Heart left ventricle (tissue), 16 donors: Measurements from ENCODE around the gene CYSRT1. TPM values are rescaled to one million over a fixed set of nuclear protein-coding genes. Genes with fewer than 3 reads are reported as not detected.

Experiments used
- ATAC-seq, 4 donors: fragments of 200-7000 bp; cut with Tn5 transposase; one replicate each; pipeline ENCODE4 v1.9.1; 2020 to 2022; ENCODE audit warnings: moderate library complexity in 4 of 4, mild to moderate bottlenecking in 3 of 4, moderate number of reproducible peaks in 1 of 4
- DNase-seq, 5 donors: peaks; one replicate each; pipeline ENCODE4 v3.0.0-alpha.2; 2020
- H3K27ac ChIP-seq, 12 donors: fragments of 200-600 bp; sonication (generic) in 4 of 12; one replicate each; pipeline versions ENCODE4 v1.5.0 to v1.8.0; 2016 to 2022; ENCODE audit warnings: mild to moderate bottlenecking in 2 of 12
- H3K27me3 ChIP-seq, 9 donors: fragments of 200-600 bp; sonication (generic) in 2 of 9; one replicate each; pipeline versions ENCODE4 v1.5.1 to v1.8.0; 2016 to 2022; ENCODE audit warnings: mild to moderate bottlenecking in 3 of 9
- H3K36me3 ChIP-seq, 9 donors: fragments of 200-600 bp; sonication (generic) in 2 of 9; one replicate each; pipeline versions ENCODE4 v1.5.0 to v1.8.0; 2018 to 2022; ENCODE audit warnings: mild to moderate bottlenecking in 2 of 9
- H3K4me1 ChIP-seq, 12 donors: fragments of 200-600 bp; sonication (generic) in 4 of 12; one replicate each; pipeline versions ENCODE4 v1.5.0 to v1.8.0; 2016 to 2022; ENCODE audit warnings: mild to moderate bottlenecking in 3 of 12
- H3K4me3 ChIP-seq, 12 donors: fragments of 200-600 bp; sonication (generic) in 4 of 12; one replicate each; pipeline versions ENCODE4 v1.5.0 to v1.8.0; 2017 to 2022; ENCODE audit warnings: mild to moderate bottlenecking in 9 of 12, moderate library complexity in 4 of 12
- H3K9me3 ChIP-seq, 12 donors: fragments of 200-600 bp; sonication (generic) in 4 of 12; one replicate each; pipeline versions ENCODE4 v1.5.0 to v1.8.0; 2016 to 2022; ENCODE audit warnings: mild to moderate bottlenecking in 1 of 12
- POLR2A ChIP-seq, 2 donors: fragments of 450-650 bp; IDR thresholded peaks; one replicate each; pipeline ENCODE4 v1.6.1; 2017; ENCODE audit warnings: antibody characterized with exemption in 2 of 2, mild to moderate bottlenecking in 2 of 2, moderate library complexity in 2 of 2
- WGBS, 4 donors: extraction: QIAGEN DNeasy Blood & Tissue Kit in 2 of 4; methylation state at CpG; one replicate each; pipeline versions ENCODE4 v1.1.5 to v1.1.7; 2013 to 2018; 5-methylcytosine and 5-hydroxymethylcytosine counted together
- intact Hi-C, 10 donors: fragments of 100-400 bp; cut with DNase I; formaldehyde crosslinking; loops; one replicate each; pipeline versions ENCODE4 v1.11.1 to v1.14.2; 2022
- polyA plus RNA-seq, 2 donors: library from polyadenylated mRNA; stranded (reverse); fragments of 200-250 nt; gene quantifications; one replicate each; pipeline ENCODE4 v1.2.3, GENCODE V29; 2013
- total RNA-seq, 9 donors: library from RNA; depleted of rRNA in 2 of 9; stranded (reverse); fragments of >200 nt in 2 of 9; fragmentation: NEBNext Ultra II Directional in 3 of 9; extraction: Animal tissue kit (Norgen Biotek cat#: 25700) in 3 of 9; gene quantifications; one replicate each; pipeline versions ENCODE4 v1.1.0 to v1.2.4, GENCODE V29; 2016 to 2023
- TF ChIP-seq, protein P1 (sequence below), 12 donors: fragments of 200-600 bp; sonication (generic) in 4 of 12; IDR thresholded peaks; one replicate each; pipeline versions ENCODE4 v1.5.0 to v1.8.0; 2018 to 2022; ENCODE audit warnings: antibody characterized with exemption in 12 of 12, mild to moderate bottlenecking in 5 of 12
- donor health status: ischemic (EF 13 %, LVEDD 7.1; RV severe dilation, severe dysfunction).
- donor health status: healthy with polysubstance abuse.
- donor health status: DM: no; HTN: yes; CAD: no.
- donor health status: DM: no; HTN: no; CAD: no.
- donor health status: ischemic (EF 25% LVEDD 6.9; RV normal size, moderate dysfunction).
- donor health status: ischemic (EF 25% LVEDD 5.7; RV mildly dilated, moderate dysfunction).
- donor health status: healthy.
- donor health status: DM: yes; HTN: yes; CAD: no.
- donor health status: ischemic (EF 35%, LVEDD 5.7; RV mildly dilated, moderate dysfunction).
- donor health status: nonischemic (EF 11% LVEDD 7.7; RV severe dilation, severe dysfunction).
- donor health status: DM: yes; HTN: yes; CAD: no.
- donor health status: PGD.
- donor health status: ischemic (EF 29% LVEDD 5.4; RV normal size, mild dysfunction).
- donor health status: nonischemic (EF 23%, LVEDD 6.1; RV moderate dilation, normal function).

Gene CYSRT1
- total and polyA plus RNA-seq, 11 donors = 0.14 to 0.61 (median 0.27) TPM; not detected in 3

DNA sequence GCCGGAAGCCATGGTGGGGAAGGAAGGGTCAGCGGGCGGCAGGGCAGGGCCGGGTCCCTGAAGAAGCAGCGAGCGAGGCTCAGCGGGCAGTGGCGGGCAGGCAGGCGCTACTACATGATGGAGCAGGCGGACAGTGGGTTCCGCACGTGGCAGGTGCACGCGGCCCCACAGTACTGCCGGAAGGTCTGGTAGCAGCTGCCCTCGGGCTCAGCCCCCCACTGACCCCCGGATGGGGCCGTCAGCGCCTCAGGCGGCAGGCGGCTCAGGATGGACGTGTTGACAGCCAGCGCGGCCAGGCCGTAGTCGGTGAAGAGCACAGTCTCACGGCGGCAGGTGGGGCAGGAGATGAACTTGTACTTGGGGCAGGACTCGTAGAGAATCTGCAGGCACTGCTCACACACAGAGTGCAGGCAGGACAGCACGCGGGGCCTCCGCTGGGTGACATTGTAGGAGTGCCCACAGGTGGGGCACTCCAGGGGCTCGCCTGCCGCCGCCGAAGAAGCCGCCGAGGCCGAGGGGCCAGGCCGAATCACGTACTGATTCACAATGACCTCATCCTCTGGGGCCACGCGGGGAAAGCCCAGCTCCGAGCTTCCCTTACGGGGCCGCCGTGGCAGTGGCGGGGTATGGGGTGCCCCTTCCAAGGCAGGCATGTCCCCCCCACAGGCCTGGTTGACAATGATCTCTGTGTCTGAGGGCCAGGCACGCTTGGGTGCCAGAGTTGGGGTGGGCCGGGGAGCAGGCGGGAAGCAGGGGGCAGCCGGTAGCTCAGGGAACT lies 4.5 kb upstream of the CYSRT1 start:
- WGBS, 4 donors = 66 to 81% (median 77%) methylated on average over 21 to 52 of the region's 52 CpGs
- intact Hi-C loops = loop anchor here in 3 of 10 donors (5.0 to 10.0 kb wide), 2 partner anchors 33 to 436 kb away; partner anchors contain the start of genes ANAPC2 (in 2 of the 3) and SSNA1 (in 2 of the 3)
- Histone ChIP-seq H3K27ac (peak overlapping the region in 2 of 12 donors; percentile 43 to 85), H3K4me1 (peaks cover 2 to 55% (median 38%) of the 10 kb centered on the region in 12 donors), H3K9me3 (no peaks in the 10 kb centered on the region), H3K4me3 (no peak overlapping the region), H3K36me3 (peaks cover 0 to 8% (median 0%) of the 10 kb centered on the region in 9 donors), H3K27me3 (peaks cover 0 to 4% (median 0%) of the 10 kb centered on the region in 9 donors)
- no peak for ATAC-seq
- no peak for DNase-seq
- TF ChIP-seq, protein P1, sequence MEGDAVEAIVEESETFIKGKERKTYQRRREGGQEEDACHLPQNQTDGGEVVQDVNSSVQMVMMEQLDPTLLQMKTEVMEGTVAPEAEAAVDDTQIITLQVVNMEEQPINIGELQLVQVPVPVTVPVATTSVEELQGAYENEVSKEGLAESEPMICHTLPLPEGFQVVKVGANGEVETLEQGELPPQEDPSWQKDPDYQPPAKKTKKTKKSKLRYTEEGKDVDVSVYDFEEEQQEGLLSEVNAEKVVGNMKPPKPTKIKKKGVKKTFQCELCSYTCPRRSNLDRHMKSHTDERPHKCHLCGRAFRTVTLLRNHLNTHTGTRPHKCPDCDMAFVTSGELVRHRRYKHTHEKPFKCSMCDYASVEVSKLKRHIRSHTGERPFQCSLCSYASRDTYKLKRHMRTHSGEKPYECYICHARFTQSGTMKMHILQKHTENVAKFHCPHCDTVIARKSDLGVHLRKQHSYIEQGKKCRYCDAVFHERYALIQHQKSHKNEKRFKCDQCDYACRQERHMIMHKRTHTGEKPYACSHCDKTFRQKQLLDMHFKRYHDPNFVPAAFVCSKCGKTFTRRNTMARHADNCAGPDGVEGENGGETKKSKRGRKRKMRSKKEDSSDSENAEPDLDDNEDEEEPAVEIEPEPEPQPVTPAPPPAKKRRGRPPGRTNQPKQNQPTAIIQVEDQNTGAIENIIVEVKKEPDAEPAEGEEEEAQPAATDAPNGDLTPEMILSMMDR (IDR thresholded peaks at IDR 0.05) = no peak
- no peak for TF ChIP-seq POLR2A (IDR thresholded peaks at IDR 0.05)

DNA sequence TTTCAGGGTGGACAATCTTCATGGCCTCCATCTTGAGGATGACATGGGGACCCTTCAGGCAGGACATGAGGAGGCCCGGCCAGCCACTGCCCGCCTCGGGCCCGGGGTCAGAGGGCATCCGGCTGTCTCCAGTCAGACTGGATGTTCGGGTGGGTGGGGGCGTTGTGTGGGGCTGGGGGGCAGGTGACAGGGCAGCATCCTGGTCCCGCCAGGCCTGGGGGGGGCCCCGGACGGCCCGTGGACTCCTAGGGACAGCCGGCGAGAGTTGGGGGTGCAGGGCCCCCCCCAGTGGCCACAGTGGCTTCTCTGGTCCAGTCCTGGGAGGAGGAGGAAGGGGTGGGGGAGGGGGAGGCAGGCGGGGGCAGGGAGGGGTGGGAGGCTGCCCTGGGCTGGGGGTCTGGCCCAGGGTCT lies 3.9 kb upstream of the CYSRT1 start:
- peak overlapping the region in 10 of 12 donors; percentile 28 to 85 (median 63) for H3K27ac ChIP-seq
- H3K36me3 ChIP-seq = peaks cover 0 to 3% (median 0%) of the 10 kb centered on the region in 9 donors
- no peak for TF ChIP-seq POLR2A (IDR thresholded peaks at IDR 0.05)
- TF ChIP-seq, protein P1 (IDR thresholded peaks at IDR 0.05) = no peak
- ATAC-seq (no peak), DNase-seq (no peak)
- 58 to 76% (median 72%) methylated on average over 9 to 14 of the region's 14 CpGs; no CpG with 5 or more reads in 1 of the 4 donors for WGBS, 4 donors
- peaks cover 0 to 4% (median 0%) of the 10 kb centered on the region in 9 donors for H3K27me3 ChIP-seq
- peak overlapping the region in 9 of 12 donors; percentile 37 to 68 (median 51) for H3K4me3 ChIP-seq
- intact Hi-C loops = loop anchor here in 3 of 10 donors (5.0 to 10.0 kb wide), 2 partner anchors 34 to 436 kb away; partner anchors contain the start of genes ANAPC2 (in 2 of the 3) and SSNA1 (in 2 of the 3)
- H3K9me3 ChIP-seq = no peaks in the 10 kb centered on the region
- H3K4me1 ChIP-seq = peaks cover 2 to 55% (median 38%) of the 10 kb centered on the region in 12 donors

DNA sequence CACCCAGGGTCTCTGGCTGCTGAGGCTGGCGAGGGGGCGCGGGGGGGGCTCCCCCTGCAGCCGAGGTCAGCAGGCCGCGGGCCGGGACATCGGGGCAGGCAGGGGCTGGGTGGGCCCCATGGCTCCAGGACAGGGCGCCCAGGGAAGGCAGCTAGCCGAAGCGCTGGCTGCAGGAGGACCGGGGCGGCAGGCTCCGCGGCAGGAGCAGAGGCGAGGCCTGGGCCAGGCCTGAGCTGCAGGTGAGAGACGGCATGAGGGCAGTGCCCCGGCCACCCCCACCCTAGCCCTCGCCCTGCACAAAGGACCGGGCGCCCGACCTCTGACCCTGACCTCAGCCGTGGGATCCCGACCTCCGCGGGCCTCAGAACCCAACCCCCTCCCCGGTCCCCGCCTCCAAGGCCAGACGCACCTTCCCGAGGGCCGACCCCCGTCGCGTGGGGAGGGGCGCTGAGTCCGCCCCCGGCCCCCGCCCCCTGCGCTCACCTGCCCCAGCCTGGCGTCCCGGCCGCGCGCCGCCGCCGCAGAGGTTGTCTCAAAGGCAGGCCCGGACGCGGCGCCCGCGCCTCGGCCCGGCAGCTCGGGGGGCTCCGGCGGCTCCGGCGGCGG lies 3.4 kb upstream of the CYSRT1 start:
- intact Hi-C loops = loop anchor here in 3 of 10 donors (2.0 to 10.0 kb wide), 3 partner anchors 17 to 437 kb away; partner anchors contain the start of genes ANAPC2 (in 2 of the 3), NDOR1 (in 2 of the 3), SSNA1 (in 2 of the 3) and TMEM203 (in 2 of the 3)

More for the DNA sequence above, 3.4 kb upstream of the CYSRT1 start:
- peaks cover 2 to 54% (median 38%) of the 10 kb centered on the region in 12 donors for H3K4me1 ChIP-seq
- no peak for TF ChIP-seq POLR2A (IDR thresholded peaks at IDR 0.05)
- TF ChIP-seq, protein P1 (IDR thresholded peaks at IDR 0.05) = no peak
- DNase-seq (no peak), ATAC-seq (no peak)
- H3K4me3 ChIP-seq = peak overlapping the region; percentile 11 to 68 (median 50)
- H3K27ac ChIP-seq = peak overlapping the region in 11 of 12 donors; percentile 28 to 85 (median 63)
- H3K36me3 ChIP-seq = no peaks in the 10 kb centered on the region
- peaks cover 0 to 4% (median 0%) of the 10 kb centered on the region in 9 donors for H3K27me3 ChIP-seq
- H3K9me3 ChIP-seq = no peaks in the 10 kb centered on the region
- WGBS, 4 donors = 3 to 14% (median 6%) methylated on average over 18 to 61 of the region's 61 CpGs
